HG03159 (cell line): ENCODE results near the gene CD320.

Source experiments
- ATAC-seq: cut with Tn5 transposase; IDR thresholded peaks from one replicate; pipeline ENCODE4 v1.9.1; 2021; ENCODE audit warnings: mild to moderate bottlenecking, moderate library complexity; ENCODE audit not compliant: unreplicated experiment

Gene CD320

GRCh38 chr19:8255426-8256125, 52.6 kb downstream of the CD320 start:
- ATAC-seq, result no peak

GRCh38 chr19:8254286-8255001, 53.7 kb downstream of the CD320 start:
- ATAC-seq, result no peak

DNA sequence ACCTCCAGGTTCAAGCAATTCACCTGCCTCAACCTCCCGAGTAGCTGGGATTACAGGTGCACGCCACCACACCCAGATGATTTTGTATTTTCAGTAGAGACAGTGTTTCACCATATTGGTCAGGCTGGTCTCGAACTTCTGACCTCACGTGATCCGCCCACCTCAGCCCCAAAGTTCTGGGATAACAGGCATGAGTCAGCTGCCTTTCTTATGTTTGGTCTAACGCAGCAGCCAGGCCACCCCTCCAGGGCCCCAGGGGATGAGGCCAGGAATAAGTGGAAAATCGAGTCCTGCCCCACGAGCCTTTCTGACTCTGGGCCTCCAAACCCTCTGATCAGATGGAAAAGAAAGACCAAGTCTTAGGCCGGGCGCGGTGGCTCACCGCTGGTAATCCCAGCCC, 54.5 kb downstream of the CD320 start:
- no peak for ATAC-seq

- no peak for ATAC-seq
Observed at GRCh38 chr19:8252922-8253589, 55.1 kb downstream of the CD320 start.
